ENCODE results near the gene MPIG6B.

Gene MPIG6B, protein sequence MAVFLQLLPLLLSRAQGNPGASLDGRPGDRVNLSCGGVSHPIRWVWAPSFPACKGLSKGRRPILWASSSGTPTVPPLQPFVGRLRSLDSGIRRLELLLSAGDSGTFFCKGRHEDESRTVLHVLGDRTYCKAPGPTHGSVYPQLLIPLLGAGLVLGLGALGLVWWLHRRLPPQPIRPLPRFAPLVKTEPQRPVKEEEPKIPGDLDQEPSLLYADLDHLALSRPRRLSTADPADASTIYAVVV

DNA sequence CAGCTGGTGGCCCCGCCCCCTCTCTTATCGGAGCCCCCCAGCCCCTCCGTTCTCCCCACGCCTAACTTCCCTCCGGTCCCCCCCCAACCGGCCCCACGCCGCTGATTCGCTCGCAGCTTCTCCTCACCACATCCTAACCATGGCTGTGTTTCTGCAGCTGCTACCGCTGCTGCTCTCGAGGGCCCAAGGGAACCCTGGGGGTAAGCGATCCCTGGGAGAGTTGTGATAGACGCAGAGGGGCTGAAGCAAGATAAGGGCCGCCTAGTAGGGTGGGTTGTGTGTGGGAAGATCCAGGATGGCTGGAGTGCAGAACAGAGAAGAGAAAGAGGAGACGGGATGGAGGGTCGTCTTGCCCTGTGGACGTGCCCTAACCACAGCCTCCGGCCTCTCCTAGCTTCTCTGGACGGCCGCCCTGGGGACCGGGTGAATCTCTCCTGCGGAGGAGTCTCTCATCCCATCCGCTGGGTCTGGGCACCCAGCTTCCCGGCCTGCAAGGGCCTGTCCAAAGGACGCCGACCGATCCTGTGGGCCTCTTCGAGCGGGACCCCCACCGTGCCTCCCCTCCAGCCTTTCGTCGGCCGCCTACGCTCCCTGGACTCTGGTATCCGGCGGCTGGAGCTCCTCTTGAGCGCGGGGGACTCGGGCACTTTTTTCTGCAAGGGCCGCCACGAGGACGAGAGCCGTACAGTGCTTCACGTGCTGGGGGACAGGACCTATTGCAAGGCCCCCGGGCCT is at the start of gene MPIG6B:
Gene MPIG6B (plus strand): TSS at position 129 of the 735 bp plus-strand sequence. CDS start 11 bp downstream, at position 140.
- DNase-seq = peak; percentile 56

DNA sequence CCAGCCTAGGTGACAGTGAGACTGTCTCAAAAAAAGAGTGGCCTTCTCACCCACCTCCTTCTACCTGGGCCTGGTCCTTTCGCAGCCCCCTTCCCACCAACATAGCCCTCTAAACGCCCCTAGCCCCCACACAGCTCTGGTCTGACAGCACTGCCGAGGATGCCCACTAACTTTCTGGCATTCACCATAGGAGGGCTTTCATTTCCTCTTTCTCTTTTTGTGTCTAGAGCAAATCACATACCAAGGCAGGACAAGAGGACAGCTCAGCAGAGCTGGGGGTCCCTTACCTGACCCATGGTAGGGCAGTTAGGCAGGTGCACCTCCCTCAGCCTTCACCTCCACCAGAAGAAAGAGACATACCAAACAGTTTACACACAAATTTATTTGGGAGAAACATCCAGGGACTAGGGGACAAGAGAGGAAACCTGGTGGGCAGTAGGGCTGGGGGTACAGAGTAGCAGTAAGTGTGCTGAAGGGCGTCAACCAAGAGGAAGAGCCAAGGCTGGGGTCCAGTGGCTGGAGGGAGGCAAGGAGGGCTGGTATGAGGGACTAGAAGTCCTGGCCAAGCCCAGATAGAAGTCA is 46.8 kb upstream of the MPIG6B start:
- DNase-seq = no peak

DNA sequence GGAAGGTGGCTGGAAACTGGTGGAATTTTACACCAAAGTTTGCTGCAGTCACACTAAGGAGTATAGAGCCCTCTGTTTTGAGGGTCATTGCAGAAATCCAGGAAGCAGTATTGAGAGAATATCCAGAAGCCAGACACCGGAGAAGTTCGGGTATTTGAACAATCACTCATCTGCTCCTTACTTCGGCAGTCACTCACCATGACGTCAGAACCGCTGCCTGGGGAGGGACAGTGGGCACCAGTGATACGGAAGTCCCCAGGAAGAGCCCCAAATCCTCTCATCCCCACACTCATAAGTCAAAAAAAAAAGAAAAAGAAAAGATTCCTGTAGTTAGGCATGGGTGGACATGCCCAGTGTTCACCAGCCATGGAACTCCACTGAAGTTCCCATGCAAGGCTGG is 46.3 kb upstream of the MPIG6B start:
- DNase-seq = no peak

DNA sequence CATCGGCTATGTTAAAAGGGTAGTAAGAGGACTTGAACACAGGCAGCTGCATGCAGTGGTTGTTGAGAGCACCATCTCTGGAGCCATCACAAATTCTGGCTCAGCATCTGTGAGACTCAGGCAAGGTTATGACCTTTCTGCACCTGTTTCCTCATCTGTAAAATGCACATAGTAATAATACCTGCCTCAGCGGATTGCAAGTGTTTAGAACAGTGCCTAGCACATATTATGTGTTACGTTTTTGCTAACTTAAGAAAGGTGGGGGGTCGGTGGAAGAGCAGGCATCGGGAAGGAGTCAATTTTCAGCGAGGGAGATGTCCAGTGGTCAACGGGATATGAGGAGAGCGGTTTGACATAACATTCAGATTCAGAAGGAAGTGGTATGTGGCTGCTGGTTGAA is 45.2 kb upstream of the MPIG6B start:
- no peak for DNase-seq

DNA sequence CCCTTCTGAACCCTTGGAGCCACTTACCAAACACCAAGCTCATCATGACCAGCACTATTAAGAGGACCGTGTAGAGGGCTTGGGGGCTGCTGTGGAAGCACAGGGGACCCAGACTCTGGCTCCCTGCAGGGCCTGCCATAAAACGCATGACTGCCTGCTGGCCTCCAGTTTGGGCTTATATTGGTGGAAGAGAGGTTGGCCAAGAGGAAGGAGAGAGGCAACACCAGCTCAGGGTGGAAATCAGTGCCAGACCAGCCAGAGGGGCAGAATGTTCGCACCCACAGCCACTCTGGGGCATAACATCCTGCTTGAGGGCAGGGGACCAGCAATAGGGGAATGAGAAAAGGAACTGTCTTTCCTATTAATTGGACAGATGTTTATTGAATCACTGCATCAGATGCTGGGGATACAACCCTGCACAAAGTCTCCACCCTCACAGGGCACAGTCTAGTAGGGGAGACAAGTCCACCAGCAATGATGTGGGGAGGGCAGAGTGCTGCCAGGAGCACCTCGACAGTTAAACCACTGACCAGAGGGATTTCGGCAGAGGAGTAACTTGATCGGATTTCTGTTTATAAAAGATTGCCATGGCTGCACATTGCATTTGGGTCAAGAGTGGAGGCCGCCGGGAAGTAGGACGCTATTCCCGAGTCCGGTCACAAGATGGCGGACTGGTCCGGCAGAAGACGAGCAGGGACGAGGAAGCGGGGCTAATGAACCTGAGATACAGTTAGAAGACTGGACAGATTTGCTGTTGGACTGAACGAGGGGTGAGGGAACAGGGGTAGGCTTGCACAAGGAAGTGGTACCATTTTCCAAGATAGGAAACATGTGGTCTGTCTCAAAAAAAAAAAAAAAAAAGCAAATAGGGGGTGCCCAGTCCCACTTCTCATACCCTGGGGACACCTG is 42.7 kb upstream of the MPIG6B start, which contains the start of gene LY6G5C:
Gene LY6G5C (minus strand): TSS at position 842 of the 909 bp plus-strand sequence. CDS start 694 bp downstream, at position 148.
- peak; percentile 90 for DNase-seq

DNA sequence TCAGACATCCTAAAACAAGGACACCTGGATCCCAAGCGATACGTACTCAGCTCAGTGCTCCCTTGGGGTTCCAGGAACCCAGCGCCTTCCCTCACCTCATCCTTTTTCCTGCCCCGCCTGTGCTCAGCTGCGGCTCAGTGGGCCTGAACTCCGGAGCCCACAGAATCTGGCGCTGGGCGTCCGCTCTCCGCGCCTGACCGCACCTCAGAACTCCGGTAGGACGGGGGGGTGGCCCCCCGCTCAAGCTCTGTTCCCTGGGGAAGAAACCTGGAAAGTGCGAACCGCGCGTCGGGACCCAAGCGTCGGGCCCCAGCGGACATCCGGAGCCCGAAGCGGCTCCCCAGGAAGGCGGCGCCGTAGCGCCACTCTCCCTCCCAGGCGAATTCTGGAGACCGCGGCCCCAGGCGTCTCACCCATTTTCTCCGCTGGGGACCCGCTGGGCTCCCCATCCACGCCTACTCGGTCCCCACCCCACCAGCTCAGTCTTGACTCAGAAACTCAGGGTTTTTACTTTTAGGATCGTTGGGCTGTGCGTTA is 42.0 kb upstream of the MPIG6B start:
- DNase-seq = peak; percentile 73

DNA sequence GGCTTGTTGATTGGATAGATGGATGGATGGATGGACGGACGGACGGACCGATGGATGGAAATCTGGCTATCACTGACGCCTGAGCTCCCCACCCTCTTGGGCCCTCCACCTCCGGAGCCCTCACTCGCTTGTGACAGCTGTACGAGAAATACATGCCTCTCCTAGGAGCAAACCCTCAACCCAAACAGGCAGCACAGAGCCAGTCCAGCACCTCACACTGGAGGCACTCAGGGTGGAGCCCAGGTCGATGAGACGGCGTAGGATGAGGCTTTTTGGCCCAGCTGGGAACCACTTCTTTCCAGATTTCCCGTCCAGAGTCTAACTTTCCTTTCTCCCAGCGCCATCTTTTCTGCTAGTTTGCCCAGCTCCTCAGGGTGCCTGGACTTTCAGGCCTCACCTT is 39.6 kb upstream of the MPIG6B start:
- DNase-seq = no peak

DNA sequence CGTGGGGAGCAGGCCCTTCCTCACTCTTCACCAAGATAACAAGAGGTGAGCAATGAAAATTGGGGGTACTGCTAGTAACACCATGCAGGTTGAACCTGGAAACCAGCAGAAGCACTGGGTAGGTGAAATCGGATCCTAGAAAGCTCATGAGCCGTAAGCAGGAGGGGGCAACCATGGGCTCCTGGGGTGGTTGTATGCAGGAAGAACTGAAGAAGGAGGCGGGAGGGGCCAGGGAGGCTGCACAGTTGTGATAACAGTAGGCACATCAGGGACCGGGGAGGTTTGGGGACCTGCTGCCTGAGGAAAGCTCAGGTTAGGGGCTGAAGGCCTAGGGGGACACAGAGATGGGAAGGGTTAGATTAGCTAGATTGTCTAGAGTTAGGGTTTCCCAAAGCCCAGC is 36.7 kb upstream of the MPIG6B start:
- peak; percentile 83 for DNase-seq

DNA sequence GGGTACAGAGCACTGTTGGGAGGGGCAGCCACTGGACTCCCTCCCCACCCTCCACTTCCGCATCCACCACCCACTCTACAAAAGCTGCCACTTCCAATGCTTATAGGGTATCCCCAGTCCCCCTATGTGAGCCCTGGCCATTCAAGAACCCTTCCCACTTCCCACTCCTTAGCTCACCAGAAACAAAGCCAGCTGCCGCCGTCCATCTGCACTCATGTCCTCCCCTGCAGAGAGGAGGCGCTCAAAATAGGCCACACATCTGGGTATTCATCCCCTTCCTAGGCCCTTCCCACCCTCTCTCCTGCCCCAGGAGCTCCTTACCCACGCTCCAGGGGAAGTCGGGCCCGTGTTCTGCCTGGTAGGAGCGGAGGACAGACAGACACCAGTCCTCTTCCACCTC is 35.9 kb upstream of the MPIG6B start:
- no peak for DNase-seq

DNA sequence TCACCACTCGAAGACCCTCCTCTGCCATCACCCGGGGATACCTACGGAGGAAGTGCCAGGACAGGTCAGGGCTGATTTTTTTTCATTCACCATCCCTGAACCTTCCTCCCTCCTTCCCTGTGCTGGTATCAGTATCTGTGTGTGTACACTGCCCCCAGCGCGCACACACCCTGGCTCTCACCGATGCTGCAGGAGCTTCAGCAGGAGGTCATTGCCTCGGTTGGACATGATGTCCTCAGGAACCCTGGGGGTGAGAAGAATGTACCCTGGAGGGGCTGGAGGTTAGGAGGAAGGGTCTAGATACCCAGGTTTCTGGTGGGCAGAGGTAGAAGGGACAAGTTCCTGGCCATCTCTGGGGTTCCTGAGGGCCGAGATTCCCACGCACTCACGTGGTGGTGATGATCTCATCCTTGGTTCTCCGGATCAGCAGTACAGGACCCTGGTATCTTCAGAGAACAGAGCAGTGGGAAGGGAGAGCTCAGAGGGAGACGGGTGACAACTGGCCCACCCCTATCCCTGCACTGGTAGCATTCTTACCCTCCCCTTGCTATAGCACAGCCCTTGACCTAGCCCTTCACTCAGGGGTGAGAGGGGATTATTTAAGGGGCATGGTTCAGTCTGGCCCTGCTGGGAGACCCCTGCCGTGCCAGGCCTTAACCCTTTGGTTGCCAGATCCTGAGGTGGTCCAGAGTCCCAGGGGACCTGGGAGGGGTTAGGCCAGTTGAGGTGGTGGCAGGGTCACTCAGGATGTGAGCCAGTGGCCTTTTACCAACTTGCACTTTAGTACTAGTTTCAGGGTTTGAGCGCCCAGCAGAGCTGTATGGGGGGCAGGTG is 35.1 kb upstream of the MPIG6B start:
- no peak for DNase-seq

DNA sequence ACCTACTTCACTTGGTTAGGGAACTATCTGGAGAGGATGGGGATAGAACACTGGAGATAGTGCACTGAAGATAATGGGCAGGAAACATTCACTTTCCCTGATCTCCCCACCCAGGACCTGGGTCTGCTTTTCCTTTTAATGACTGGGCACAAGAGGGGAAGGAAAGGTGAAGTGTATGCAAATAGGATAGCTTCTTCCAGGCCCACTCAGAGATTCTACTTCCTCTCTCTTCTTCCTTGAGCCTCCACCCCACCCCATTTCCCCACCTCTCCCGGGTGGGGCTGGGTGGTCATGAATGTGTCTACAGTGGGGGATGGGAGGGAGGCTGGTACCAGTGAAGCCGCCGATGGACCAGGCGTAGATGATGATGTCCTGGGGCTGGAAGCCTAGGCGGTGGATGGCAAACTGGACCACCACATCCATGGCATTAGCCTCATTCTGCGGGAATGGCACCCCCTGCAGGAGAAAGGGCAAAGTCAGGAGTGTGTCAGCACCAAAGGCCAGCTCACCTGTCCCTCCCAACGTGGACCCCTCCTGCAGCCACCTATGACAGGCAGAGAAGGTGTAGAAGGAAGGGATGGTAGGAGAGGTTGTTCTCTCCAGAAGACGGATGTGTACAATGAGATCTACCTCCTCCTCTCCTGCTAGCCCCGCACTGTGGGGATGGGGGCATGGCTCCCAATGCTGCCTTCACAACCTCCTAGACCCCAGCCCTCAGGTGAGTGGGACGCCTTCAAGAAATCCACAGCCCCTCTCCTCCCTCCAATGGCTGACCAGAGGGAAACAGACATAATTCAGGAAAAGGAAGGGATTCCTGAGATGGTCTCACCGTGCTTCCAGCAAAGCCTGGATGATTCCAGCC is 33.7 kb upstream of the MPIG6B start:
- DNase-seq = peak; percentile 29

DNA sequence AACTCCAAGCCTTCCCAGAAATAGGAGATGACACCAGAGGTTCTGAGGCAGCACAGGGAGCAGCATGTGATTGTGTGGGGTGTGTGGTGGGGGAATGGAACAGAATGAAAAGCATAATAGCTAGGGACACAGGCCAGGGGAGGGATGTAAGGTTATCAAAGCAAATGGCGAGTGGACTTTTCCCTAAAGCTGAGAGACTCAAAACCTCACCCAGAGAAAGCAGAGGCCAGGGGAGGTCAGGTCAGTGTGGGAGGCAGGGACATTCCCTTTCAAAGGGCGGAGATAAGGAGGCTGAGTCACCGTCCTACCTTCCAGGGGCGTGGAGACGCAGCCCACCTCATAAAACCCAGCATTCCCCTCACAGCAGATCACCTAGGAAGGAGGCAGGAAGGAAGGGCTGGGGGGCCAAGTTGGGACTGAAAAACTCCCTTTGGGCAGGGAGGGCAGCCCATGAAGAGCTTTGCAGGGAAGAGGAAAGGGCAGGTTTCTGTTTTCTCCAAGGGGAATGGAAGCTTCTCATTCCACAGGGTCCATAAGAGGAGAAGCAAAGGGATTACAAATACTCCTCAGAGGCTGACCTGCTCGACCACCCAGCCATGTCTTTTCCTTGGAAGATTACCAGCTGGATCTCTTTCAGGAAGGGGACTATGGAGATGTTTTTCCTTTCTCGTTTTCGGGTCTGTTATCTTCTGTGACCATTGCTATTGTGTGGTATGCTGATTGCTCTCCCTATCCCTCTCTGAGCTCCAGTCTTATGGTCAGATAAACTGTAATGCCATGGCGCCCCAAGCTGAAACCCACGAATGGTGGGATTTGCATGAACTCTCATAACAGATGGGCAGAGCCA is 32.7 kb upstream of the MPIG6B start:
- peak; percentile 79 for DNase-seq

DNA sequence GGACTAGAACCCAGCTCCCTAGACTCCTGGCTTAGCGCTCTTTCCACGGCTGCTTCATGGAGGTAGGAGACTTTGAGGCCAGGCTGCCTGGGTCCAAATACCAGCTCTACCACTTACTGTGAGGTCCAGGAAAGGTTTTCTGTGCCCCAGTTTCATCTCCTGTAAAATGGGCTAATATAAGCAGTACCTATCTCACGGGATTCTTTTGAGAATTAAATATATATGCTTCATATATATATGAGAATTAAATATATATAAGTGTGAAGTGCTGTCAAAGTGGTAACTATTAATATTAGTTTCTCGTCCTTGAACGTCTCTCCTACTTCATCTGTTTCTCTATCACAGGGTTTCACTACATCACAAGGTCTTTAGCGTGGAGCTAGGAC is 32.1 kb upstream of the MPIG6B start:
- DNase-seq = no peak

DNA sequence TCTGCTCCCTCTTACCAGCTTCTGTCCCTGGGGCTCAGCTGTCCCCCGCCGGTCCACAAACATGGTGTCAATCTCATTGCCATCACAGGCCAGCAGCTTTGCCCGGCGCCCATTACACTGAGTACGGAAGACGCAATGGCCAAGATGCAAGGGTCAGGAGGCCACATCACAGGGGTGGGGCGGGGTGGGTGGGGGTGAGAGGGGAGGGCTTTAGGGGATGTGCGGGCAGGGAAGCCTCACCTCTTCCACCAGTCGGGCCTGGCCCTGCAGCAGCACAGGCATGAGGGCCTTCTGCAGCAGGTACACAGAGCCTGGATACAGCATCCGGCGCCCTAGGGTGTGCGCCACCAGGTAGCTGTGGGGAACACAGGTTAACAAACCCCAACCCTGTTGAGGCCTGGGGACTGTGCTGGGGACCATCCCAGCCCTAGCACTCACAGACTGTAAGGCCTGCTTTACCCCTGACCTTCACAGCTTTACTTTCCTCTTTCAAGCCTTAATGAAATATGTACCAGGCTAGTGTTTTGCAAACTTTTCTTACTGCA is 31.5 kb upstream of the MPIG6B start:
- DNase-seq = no peak

DNA sequence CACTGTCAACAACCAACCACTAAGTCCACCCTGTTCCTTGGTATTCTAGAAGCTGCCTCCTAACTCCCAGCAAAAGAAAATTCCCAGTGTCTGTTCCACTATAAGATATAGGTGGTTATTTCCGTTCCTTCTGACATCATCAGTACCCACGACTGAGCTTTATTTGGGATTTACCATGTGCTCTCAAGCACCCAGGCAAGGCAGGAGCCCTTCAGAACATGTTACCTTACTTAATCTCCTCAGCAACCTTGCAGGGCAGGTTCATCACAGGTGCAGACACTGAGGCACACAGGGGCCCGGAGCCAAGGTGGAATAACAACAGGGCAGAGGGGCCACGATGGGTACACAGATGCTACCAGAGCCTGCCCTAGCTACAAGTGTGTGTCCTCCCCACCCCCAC is 30.8 kb upstream of the MPIG6B start:
- no peak for DNase-seq

DNA sequence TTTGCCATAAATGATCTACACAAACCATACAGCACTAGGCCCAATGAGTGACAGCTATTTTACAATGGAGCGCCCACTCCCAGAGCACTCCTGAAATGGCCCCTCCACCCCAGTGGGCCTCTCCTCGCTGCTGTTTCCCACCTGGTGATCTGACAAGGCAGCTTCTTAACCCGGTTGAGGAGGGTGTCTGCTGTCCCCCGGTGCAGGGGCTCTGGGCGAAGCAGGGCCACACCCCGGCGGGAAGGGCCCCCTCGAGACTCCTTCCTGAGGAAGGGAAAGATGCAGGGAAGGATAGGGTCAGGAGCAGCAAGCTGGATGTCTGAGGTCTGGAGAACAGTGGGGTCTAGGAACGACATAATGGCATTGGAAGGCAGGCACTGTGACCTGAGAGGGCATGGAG is 30.3 kb upstream of the MPIG6B start:
- DNase-seq = no peak

DNA sequence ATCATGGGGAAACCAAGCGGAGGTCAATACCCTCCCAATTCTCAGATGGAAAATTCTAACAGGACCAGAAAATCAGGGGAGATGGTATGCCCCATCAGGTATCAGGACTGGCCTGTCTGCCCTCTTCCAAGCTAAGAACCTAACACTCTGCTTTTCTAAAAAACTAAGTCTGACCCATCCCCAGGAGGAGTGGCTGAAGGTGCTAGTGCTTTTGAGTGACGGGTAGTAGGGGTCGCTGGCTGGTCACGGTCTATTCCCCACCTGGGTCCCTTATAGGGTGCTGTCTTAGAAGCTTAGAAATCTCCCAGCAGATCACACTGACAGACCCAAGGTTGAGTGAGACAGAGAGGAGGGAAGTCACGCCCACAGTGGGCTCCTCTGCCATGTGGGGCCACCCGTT is 29.6 kb upstream of the MPIG6B start:
- no peak for DNase-seq

DNA sequence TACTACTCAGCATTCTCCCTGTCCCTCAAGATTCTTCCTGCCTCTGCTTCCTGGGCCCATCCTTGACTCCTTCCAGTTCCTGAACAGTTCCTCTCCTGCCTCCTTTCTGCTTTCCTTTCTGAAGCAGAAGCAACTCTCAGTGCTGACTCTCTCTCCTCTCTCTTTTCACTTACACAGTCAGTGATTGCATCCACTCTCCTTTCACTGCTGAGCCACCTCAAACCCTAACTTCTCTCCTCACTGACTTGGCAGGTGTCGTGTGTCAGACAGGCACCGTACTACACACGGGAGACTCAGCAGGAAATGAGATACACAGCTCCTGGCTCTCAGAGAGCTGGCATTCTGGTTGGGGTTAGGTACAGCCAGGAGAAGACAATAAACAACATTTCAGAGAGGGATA is 25.6 kb upstream of the MPIG6B start:
- DNase-seq = no peak

DNA sequence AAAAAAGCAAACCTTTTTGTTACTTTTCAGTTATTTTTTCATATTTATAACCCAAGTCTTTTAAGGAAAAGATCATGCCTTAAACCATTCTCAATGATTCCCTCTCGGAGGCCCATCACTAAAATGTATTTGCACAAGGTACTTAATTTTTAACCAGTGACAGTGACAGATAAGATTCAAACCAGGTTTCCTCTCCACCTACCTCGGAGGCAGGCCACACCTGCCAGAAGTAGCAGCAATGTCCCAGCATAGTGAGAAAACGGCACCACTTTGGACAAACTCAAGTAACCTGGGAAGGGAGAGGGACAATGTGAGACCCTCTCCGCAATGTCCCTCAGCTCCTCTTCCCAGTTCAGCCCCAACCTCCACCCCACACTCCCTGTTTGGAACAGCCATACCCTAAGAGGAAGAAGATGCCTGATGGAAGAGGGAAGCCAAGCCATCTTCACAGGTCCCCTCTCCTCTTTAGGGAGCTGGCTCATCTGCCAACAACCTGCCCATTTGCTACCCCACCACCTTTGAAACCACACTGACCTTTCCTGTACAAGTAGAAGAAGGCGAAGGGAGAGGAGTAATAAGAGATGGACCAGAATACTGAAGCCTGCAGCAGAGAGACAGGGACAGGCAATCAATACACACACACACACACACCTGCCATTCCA is 22.3 kb upstream of the MPIG6B start:
- DNase-seq = no peak
